Stimulated activated CD4-positive, alpha-beta T cell treated with anti-CD3 and anti-CD28 coated beads, Interleukin-1b, Interleukin-23, amount 100 ng/mL, for 48 hours (primary cell): Measurements from ENCODE around the gene BMF.
A peak's percentile ranks its signal among the peaks of the same experiment; 100 is the strongest.

Source experiments
- DNase-seq: peaks from one replicate; pipeline ENCODE4 v3.0.0-alpha.2; 2020

The BMF gene

DNA sequence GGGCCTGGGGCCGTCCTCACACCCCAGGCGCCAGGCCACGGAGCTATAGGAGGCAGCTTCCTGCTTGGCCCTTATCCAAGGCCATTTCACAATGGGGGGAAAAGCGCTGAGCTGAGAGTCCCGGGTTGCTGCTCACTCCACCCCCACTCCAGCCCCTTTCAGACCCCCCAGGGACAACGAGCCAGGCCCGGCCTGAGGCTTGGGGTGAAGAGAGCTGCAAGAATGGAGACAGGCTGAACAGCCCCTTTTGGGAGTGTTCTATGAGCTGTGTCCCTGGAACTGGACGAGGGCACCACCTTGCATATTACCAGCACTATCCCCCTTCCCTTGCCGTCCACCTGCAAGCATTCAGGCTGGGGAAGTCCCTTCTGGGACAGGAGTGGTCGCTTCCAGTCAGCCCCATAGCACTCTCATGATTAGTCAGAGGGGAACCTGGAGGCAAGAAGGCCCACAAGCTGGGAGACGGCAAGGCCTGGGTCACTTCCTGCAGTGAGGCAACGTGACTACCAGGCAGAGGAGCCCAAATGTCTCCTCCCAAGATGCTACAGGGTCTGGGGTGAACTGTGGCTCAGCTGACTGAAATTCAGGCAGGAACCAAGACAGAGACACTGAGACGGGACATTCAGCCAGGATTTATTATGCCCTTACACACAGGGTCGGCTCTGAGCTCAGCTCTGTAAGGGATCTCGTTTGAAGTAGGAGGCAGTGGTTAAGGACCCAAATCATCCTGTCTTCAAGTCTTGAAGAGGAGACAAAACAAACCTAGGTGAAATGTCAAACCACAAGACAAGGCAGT is 61.1 kb downstream of the BMF start:
- DNase-seq: peak; percentile 85

GRCh38 chr15:40046721-40047414 is 61.8 kb downstream of the BMF start:
- no peak for DNase-seq

GRCh38 chr15:40045572-40046217 is 63.0 kb downstream of the BMF start:
- DNase-seq: no peak

DNA sequence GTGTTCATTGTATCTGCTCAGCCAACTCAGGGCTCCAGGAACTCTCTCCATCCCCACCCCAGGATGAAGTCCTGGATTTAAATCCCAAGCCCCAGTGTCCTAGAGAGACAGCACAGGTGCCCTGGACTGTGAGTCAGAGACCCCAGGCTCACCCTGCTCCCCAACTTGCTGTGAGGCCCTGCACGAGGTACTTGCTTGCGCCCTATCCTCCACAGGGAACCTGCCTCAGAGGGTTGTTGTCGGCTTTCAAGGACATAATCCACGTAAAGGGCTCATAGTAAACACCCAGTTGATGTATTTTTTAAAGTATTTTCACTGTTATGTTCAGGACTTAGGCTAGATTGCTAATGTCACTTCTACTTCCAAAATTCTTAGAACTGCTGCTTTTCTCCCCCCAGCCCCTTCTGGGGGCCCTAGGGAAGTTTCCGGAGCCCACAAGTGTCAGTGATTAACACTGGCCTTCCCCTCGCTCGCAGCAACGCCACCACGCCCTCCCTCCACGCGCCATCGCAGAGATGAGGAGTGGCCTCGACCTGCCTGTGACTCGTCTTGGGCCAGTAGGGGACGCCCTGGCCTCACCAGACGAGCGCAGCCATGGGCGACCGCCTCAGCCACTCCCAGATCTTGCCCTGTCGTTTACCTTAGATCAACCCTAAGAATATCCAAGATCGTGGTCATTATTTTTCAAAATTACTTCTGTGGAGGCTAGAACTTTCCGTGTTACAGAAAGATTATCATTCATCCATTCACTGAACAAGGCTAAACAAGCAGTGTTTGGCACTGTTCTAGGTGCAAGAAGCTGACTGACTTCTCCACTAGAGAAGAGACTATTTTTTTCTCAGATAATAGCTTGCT is 63.7 kb downstream of the BMF start:
- peak; percentile 87 for DNase-seq

DNA sequence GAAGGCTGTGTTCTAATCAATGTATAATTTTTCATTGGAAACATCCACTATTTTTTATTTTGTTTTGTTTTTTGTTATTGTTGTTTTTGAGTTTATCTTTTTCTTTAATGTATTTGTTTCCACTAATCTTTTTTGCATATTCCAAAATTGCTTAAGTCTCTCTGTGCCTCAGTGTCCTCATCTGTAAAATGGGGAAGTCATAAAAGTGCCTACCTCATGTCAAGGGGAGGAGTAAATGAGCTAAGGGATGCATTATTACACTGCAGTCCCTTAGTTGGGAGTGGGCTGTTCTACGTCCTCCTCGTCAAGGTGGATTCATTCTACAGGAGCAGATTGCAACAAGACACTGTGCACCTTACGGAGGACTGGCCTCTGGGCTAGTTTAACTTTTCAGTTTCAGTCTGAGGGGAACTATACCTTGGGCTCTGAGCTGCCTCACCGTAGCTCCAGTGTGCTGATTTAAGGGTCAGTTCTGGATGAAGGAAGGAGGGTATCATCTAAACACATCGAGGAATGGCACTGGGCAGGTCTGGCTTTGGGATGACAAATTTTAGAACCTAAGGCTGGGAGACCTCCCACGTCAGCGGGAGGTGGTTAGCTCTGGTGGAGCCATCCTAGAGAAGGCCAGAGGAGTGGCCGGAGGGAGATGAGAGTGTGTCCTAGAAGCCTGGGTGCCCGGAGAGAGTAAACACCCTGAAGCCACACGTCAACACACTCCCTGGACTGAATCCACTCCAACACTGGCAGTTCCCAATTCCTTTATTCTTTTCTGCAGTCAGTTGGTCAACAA is 64.6 kb downstream of the BMF start:
- DNase-seq: no peak

GRCh38 chr15:40042791-40043320 is 65.8 kb downstream of the BMF start:
- no peak for DNase-seq

- no peak for DNase-seq
Measured at GRCh38 chr15:40040770-40041169, 67.9 kb downstream of the BMF start.

- no peak for DNase-seq
Measured at GRCh38 chr15:40040293-40040635, 68.4 kb downstream of the BMF start.

DNA sequence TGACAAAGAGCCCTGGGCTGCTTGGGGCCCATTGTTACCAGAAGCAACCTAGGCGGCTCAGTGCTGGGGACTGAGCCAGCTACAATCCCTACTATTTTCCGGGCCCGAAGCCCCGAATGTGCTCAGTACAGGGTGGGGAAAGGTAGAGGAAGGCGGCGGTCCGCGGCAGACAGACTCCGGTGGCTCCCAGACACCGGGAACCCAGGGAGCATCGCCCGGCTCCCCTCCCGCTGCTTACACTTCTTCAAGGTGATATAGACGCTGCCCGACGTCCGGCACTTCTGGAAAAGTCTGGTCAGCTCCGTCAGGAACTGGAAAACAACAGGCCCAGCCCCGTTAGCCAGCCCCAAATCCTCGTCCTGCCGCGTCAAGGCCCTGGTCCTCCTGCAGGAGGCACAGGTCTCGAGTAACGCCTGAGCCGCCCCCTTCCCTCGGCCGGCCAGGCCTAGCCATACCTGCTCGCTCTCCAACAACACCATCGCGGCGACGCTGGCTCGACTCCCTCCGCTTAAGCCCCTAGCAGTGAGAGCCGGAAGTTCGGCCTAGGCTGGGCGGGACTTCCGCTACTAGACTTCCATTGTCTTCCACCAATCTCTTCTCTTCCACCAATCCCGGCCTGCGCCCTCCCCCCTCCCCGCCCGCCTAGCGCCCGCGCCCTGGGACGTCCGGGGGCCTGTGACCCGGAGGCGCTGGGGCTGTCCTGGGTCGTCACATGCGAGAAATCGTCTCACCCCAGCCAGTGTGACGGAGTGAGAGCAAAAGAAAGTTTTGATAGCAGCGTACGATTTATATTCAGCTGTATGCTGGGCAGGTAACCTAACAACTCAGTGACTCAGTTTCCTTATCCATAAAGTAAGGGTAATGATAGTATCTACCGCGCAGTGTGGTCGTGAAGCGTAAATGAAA is 69.8 kb downstream of the BMF start, which contains the start of gene SRP14:
Gene SRP14, minus strand, starts transcription at position 544 of the 906 bp plus-strand sequence. Its CDS starts 65 bp downstream, at position 479.
- DNase-seq: peak; percentile 93

DNA sequence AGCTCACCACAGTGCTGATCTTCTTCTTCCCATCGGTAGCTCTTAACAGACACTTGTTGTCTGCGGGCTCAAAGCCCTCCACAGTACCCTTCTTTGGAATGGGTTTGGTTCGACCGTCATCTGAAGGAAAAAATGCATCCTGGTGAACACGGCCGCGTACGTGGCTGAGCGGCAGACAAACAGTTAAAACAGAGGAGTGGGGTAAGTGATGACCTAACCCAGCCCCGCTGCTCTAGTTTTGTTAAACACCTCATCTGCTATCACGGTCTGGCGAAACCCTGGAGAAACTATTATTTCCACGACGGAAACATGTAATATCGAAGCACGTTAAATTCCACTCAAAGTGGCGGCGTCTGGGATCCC is 70.4 kb downstream of the BMF start:
- no peak for DNase-seq
